Subcutaneous abdominal adipose tissue (tissue), 5 donors: ENCODE results near the gene SLC17A8.

ENCODE experiments used
- H3K27ac ChIP-seq: one replicate; pipeline ENCODE4 v1.7.0; 2013; ENCODE audit warnings: low read depth, mild to moderate bottlenecking, inconsistent platforms, low read length, moderate library complexity
- H3K27me3 ChIP-seq, 5 donors: one replicate each; pipeline ENCODE4 v1.7.0; 2013; ENCODE audit warnings: low read length in 5 of 5, inconsistent platforms in 1 of 5; ENCODE audit not compliant: control insufficient read depth in 5 of 5, insufficient read depth in 4 of 5
- H3K36me3 ChIP-seq, 5 donors: one replicate each; pipeline ENCODE4 v1.7.0; 2013; ENCODE audit warnings: low read length in 5 of 5; ENCODE audit not compliant: control insufficient read depth in 5 of 5, insufficient read depth in 5 of 5
- H3K4me1 ChIP-seq, 5 donors: one replicate each; pipeline ENCODE4 v1.7.0; 2013; ENCODE audit warnings: low read length in 5 of 5, mild to moderate bottlenecking in 3 of 5, moderate library complexity in 1 of 5; ENCODE audit not compliant: control insufficient read depth in 5 of 5, insufficient read depth in 5 of 5
- H3K4me3 ChIP-seq, 5 donors: one replicate each; pipeline ENCODE4 v1.7.0; 2013; ENCODE audit warnings: low read length in 5 of 5, low read depth in 1 of 5
- H3K9ac ChIP-seq, 5 donors: one replicate each; pipeline ENCODE4 v1.7.0; 2013; ENCODE audit warnings: low read length in 5 of 5, mild to moderate bottlenecking in 4 of 5, moderate library complexity in 3 of 5
- H3K9me3 ChIP-seq, 5 donors: one replicate each; pipeline ENCODE4 v1.7.0; 2013; ENCODE audit warnings: low read length in 5 of 5; ENCODE audit not compliant: control insufficient read depth in 5 of 5
- donor health status: healthy.
- donor health status: healthy.
- donor health status: healthy.
- donor health status: healthy.
- donor health status: healthy.

SLC17A8 gene

DNA sequence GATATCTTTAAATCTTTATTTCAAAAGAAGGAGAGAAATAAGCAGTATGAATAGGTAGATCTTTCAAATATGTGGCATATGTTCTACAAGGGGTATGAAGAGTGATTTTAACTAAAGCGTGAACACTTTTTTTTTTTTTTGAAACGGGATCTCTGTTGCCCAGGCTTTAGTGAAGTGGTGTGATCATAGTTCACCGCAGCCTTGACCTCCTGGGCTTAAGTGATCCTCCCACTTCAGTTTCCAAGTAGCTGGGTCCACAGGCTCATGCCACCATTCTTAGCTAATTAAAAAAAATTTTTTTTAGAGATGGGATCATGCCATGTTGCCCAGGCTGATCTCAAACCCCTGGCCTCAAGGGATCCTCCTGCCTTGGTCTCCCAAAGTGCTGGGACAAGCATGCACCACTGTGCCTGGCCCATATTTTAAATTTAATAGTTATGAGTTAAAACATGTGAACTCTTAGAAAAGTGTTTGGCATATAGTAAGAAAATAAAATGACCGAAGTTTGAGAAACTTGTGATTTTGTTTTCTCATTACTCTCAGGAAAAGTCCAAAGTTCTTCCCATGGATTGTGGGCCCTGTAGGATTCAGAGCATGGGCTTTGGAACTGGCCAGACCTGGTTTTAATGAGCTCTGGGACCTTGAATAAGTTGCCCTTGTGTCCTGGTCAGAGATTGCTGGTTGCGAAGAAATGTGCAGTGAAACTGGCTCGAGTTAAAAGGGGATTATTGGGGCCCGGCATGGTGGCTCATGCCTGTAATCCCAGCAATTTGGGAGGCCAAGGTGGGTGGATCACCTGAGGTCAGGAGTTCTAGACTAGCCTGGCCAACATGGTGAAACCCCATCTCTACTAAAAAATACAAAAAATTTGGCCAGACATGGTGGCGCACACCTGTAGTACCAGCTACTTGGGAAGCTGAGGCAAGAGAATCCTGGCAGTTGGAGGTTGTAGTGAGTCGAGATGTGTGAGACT, 27.0 kb downstream of the SLC17A8 start:
- Histone ChIP-seq H3K27me3 (no peaks in the 10 kb centered on the region), H3K4me1 (peaks cover 0 to 9% (median 0%) of the 10 kb centered on the region in 5 donors), H3K4me3 (no peak overlapping the region), H3K9me3 (no peaks in the 10 kb centered on the region), H3K27ac (no peak overlapping the region), H3K9ac (no peak overlapping the region), H3K36me3 (no peaks in the 10 kb centered on the region)

DNA sequence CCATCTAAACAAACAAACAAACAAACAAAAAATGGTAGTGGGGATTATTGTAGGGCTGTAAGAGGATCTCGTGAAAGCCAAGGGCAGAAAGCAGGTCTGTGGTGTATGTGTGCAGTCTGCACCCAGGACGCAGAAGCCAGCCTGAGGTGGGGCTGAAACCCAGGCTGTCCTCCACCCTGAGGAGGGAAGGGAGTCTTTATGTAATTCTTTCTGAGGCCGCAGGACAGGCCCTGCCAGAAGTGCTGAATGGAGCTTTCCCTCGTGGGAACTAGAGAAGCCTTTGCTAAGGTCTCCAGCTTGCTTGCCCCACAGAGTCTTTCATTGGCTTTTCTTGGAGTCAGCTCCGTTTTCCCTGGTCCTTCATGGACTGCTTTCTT, 27.7 kb downstream of the SLC17A8 start:
- Histone ChIP-seq H3K9ac (no peak overlapping the region), H3K27ac (no peak overlapping the region), H3K4me3 (no peak overlapping the region), H3K9me3 (no peaks in the 10 kb centered on the region), H3K4me1 (peaks cover 0 to 9% (median 0%) of the 10 kb centered on the region in 5 donors), H3K27me3 (no peaks in the 10 kb centered on the region), H3K36me3 (no peaks in the 10 kb centered on the region)

DNA sequence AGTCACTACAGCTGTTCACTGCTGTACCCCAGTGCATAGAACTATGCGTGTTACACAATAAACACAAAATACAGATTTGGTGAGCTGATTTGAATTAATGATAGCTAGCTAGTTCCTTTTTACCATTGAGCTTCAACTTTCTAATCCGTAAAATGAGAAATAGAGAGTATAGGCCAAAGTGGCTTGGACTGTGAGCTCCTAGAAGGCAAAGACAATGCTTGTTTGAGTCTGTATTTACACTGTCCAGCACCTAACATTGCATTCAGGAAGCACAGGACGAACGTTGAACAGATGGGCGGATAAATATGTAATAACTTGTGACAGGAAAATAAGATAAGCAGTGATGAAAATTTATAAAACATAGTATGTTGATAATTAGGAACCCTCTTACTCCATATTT, 31.5 kb downstream of the SLC17A8 start:
- H3K27me3 ChIP-seq: no peaks in the 10 kb centered on the region
- H3K36me3 ChIP-seq: no peaks in the 10 kb centered on the region
- H3K27ac ChIP-seq: no peak overlapping the region
- H3K4me1 ChIP-seq: peaks cover 0 to 1% (median 0%) of the 10 kb centered on the region in 5 donors
- H3K9ac ChIP-seq: no peak overlapping the region
- no peaks in the 10 kb centered on the region for H3K9me3 ChIP-seq
- no peak overlapping the region for H3K4me3 ChIP-seq

DNA sequence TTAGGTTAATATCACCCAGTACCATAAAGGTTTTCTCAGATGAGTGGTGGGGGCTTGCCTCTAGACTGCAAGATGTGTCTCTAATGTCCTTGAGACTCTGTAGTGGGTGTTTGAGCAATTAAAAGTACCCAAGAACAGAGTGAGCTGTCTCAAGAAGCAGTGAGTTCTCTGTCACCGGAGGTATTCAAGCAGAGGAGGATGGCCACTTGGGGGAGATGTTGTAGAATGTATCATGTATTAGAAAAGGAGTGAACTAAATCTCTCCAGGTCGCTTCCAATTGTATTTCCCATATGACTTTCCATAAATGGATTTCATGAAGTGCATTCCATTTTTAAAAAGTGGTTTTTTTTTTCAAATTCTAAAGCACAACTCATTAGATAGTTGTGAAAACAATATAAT, 35.0 kb downstream of the SLC17A8 start:
- no peaks in the 10 kb centered on the region for H3K36me3 ChIP-seq
- no peak overlapping the region for H3K9ac ChIP-seq
- no peaks in the 10 kb centered on the region for H3K9me3 ChIP-seq
- H3K4me3 ChIP-seq: no peak overlapping the region
- H3K4me1 ChIP-seq: no peaks in the 10 kb centered on the region
- H3K27ac ChIP-seq: no peak overlapping the region
- no peaks in the 10 kb centered on the region for H3K27me3 ChIP-seq

DNA sequence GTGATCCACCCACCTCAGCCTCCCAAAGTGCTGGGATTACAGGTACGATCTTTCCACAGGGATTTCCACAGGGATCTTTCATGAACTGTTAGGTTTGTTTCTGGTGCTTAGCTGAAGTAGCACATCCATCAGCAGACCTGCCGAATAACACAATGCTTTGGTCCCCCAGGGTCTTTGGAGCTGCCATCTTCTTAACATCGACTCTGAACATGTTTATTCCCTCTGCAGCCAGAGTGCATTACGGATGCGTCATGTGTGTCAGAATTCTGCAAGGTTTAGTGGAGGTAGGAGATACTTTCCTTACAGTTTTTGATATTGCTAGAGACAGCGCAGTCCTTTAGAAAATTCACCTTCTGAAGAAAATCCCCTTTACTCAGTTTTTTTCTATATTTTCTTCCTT, 36.3 kb downstream of the SLC17A8 start:
- Histone ChIP-seq H3K4me1 (no peaks in the 10 kb centered on the region), H3K36me3 (no peaks in the 10 kb centered on the region), H3K9me3 (no peaks in the 10 kb centered on the region), H3K4me3 (no peak overlapping the region), H3K9ac (no peak overlapping the region), H3K27ac (no peak overlapping the region), H3K27me3 (no peaks in the 10 kb centered on the region)

DNA sequence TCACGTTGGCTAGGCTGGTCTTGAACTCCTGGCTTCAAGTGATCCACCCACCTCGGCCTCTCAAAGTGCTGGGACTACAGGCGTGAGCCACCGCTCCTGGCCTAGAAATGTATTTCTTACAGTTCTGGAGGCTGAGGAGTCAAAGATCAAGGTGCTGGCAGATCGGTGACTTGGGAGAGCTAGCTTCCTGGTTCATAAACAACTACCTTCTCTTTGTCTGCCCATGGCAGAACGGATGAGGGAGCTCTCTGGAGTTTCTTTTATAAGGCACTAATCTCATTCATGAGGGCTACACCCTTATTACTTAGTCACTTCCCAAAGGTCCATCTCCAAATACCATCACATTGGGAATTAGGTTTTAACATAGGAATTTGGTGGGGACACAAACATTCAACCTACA, 38.9 kb downstream of the SLC17A8 start:
- H3K9me3 ChIP-seq: no peaks in the 10 kb centered on the region
- H3K4me3 ChIP-seq: no peak overlapping the region
- H3K9ac ChIP-seq: no peak overlapping the region
- H3K27ac ChIP-seq: no peak overlapping the region
- no peaks in the 10 kb centered on the region for H3K27me3 ChIP-seq
- no peaks in the 10 kb centered on the region for H3K36me3 ChIP-seq
- no peaks in the 10 kb centered on the region for H3K4me1 ChIP-seq

DNA sequence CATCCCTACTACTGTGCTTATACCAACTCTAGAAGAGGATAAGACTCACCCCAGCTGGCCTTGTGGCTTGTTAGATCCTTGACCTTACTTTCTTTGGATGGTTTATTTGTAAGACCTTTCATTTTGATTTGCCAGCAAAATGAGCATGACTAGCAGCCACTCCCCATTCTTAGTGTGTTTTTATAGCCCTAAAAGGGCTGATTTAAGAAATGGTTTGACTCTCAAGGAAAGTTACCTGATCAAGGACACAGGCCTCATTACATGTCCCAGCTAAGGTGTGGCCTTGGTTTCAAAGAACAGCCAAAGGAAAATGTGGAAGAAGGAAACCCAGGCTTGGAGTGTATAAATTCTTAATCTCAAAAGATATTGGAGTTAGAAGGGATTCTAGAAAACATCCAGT, 41.4 kb downstream of the SLC17A8 start:
- H3K4me1 ChIP-seq: no peaks in the 10 kb centered on the region
- no peaks in the 10 kb centered on the region for H3K36me3 ChIP-seq
- no peak overlapping the region for H3K4me3 ChIP-seq
- no peaks in the 10 kb centered on the region for H3K27me3 ChIP-seq
- no peak overlapping the region for H3K9ac ChIP-seq
- H3K9me3 ChIP-seq: no peaks in the 10 kb centered on the region
- no peak overlapping the region for H3K27ac ChIP-seq

DNA sequence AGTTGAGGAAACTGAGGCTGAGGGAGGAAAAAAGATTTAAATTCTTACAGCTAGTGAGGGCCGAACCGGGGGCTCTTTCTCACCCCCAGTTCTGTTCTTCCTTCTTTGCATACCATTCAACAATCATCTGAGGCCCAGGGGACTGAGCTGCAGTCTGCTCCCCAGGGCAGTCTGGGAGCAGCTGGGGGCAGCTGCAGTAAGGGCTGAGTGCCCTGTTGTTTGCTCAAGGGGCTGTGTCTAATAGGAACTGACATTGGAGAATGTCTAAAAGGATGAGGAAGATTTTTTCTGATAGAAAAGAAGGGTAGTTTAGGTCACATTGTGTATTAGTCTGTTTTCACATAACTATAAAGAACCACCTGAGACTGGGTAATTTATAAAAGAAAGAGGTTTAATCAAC, 42.2 kb downstream of the SLC17A8 start:
- Histone ChIP-seq H3K9me3 (no peaks in the 10 kb centered on the region), H3K27ac (no peak overlapping the region), H3K27me3 (no peaks in the 10 kb centered on the region), H3K4me3 (no peak overlapping the region), H3K9ac (no peak overlapping the region), H3K36me3 (no peaks in the 10 kb centered on the region), H3K4me1 (no peaks in the 10 kb centered on the region)

DNA sequence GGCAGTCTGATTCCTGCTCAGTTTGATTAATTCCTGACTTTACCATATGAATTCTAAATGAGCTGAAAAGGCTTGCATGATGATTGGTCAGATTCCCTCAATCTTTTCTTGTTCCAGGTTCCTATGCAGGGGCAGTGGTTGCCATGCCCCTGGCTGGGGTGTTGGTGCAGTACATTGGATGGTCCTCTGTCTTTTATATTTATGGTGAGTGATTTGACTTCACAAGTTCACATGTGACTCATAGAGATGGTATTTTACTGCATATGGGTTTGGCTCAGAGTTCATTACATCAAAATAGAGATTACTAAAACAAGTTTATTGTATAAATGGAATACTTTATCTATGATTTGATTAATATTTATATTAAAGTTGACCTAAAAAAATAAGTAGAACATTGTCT, 44.8 kb downstream of the SLC17A8 start:
- H3K9me3 ChIP-seq: peaks cover 0 to 5% (median 3%) of the 10 kb centered on the region in 5 donors
- H3K4me3 ChIP-seq: no peak overlapping the region
- no peak overlapping the region for H3K9ac ChIP-seq
- no peaks in the 10 kb centered on the region for H3K4me1 ChIP-seq
- H3K36me3 ChIP-seq: no peaks in the 10 kb centered on the region
- H3K27ac ChIP-seq: no peak overlapping the region
- no peaks in the 10 kb centered on the region for H3K27me3 ChIP-seq

DNA sequence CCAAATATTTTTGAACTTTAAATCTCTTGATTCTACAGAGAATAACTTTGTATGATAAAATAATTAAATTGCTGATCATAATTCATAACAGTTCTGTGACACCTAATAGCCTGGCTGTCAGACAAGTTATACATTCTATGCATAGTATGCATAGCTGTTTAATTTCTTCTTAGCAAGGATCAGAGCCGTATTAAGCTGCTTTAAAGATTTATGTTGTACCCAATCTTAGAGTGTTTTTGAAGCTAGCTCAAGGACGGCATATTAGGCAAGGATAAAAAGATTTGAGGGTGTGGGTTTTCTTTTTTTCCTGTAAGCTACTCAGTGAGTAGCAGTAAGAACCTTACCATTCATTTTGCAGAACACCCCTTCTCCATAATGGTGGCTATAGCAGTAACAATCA, 45.9 kb downstream of the SLC17A8 start:
- no peak overlapping the region for H3K4me3 ChIP-seq
- H3K9ac ChIP-seq: no peak overlapping the region
- H3K4me1 ChIP-seq: no peaks in the 10 kb centered on the region
- H3K27ac ChIP-seq: no peak overlapping the region
- no peaks in the 10 kb centered on the region for H3K27me3 ChIP-seq
- H3K9me3 ChIP-seq: peaks cover 0 to 5% (median 3%) of the 10 kb centered on the region in 5 donors
- no peaks in the 10 kb centered on the region for H3K36me3 ChIP-seq
